Adrenal gland (tissue), 12 donors: ENCODE measurements around the gene AP4E1. TPM values are rescaled to one million over a fixed set of nuclear protein-coding genes. Genes with fewer than 3 reads are reported as not detected.

ENCODE experiments used
- DNase-seq, 7 donors: peaks; one replicate each; pipeline ENCODE4 v3.0.0-alpha.2; 2019 to 2020
- H3K27ac ChIP-seq, 5 donors: fragments of 200-600 bp; sonication (generic) in 4 of 5; 1 replicate in 3 of 5; 2 replicates in 2 of 5; pipeline versions ENCODE4 v1.5.1 to v1.8.0; 2016 to 2020; ENCODE audit warnings: mild to moderate bottlenecking in 1 of 5
- H3K27me3 ChIP-seq: fragments of 200-600 bp; 2 replicates; pipeline ENCODE4 v1.8.0; 2021
- H3K36me3 ChIP-seq, 2 donors: fragments of 200-600 bp; replicated peaks in 1 of 2; 1 replicate in 1 of 2; 2 replicates in 1 of 2; pipeline versions ENCODE4 v1.5.1 to v1.8.0; 2018 to 2022
- H3K4me1 ChIP-seq, 2 donors: fragments of 200-600 bp; replicated peaks in 1 of 2; 1 replicate in 1 of 2; 2 replicates in 1 of 2; pipeline versions ENCODE4 v1.5.1 to v1.8.0; 2018 to 2021
- H3K4me3 ChIP-seq, 4 donors: fragments of 200-600 bp; sonication (generic) in 3 of 4; one replicate each; pipeline ENCODE4 v1.5.1; 2016 to 2018
- H3K9me3 ChIP-seq, 3 donors: fragments of 200-600 bp; sonication (generic) in 1 of 3; replicated peaks in 1 of 3; 1 replicate in 2 of 3; 2 replicates in 1 of 3; pipeline versions ENCODE4 v1.5.1 to v1.8.0; 2016 to 2021
- POLR2A ChIP-seq, 2 donors: fragments of 450-650 bp; IDR thresholded peaks; one replicate each; pipeline ENCODE4 v1.6.1; 2017; ENCODE audit warnings: antibody characterized with exemption in 2 of 2, mild to moderate bottlenecking in 2 of 2, moderate library complexity in 1 of 2
- WGBS, 4 donors: extraction: QIAGEN DNeasy Blood & Tissue Kit in 2 of 4; methylation state at CpG; one replicate each; pipeline versions ENCODE4 v1.1.5 to v1.1.7; 2013 to 2017; 5-methylcytosine and 5-hydroxymethylcytosine counted together
- intact Hi-C, 2 donors: fragments of 100-400 bp; cut with DNase I; formaldehyde crosslinking; loops; one replicate each; pipeline versions ENCODE4 v1.14.1 to v1.15.0; 2022 to 2023
- polyA plus RNA-seq, 3 donors: library from polyadenylated mRNA; stranded (reverse); fragments of 200-250 nt in 2 of 3; fragments of 350-450 nt in 1 of 3; fragmentation: Illumina TruSeq in 1 of 3; extraction: RNeasy Lipid Tissue Mini Kit (QIAGEN cat#74804) in 1 of 3; gene quantifications; one replicate each; pipeline ENCODE4 v1.2.3, GENCODE V29; 2013 to 2014
- total RNA-seq, 9 donors: library from RNA; depleted of rRNA in 4 of 9; stranded (reverse); fragments of >200 nt in 4 of 9; fragments of 120-200 nt in 1 of 9; fragmentation: NEBNext Ultra II Directional in 1 of 9; extraction: Animal tissue kit (Norgen Biotek cat#: 25700) in 1 of 9; gene quantifications; one replicate each; pipeline versions ENCODE4 v1.1.0 to v1.2.4, GENCODE V29; 2013 to 2023
- TF ChIP-seq, protein P1 (sequence below), 6 experiments: fragments of 450-650 bp in 4 of 6; fragments of 200-600 bp in 2 of 6; sonication (generic) in 1 of 6; IDR thresholded peaks; 1 replicate in 5 of 6; 2 replicates in 1 of 6; pipeline versions ENCODE4 v1.5.1 to v1.8.0; 2016 to 2021; ENCODE audit warnings: antibody characterized with exemption in 6 of 6, mild to moderate bottlenecking in 2 of 6, moderate library complexity in 1 of 6
- donor health status: healthy with polysubstance abuse.
- donor health status: Bipolar disorder and iron deficiency.
- donor health status: DM: yes; HTN: yes; CAD: no.
- donor health status: DM: no; HTN: no; CAD: no.
- donor health status: DM: no; HTN: no; CAD: no.
- donor health status: DM: yes; HTN: yes; CAD: no.

AP4E1 gene
- total and polyA plus RNA-seq, 12 donors = 2.0 to 23.0 (median 9.5) TPM

- H3K4me1 ChIP-seq = peaks cover 0 to 9% of the 10 kb centered on the region in 2 donors
- no peaks in the 10 kb centered on the region for H3K9me3 ChIP-seq
- no peaks in the 10 kb centered on the region for H3K36me3 ChIP-seq
- no peak overlapping the region for H3K27ac ChIP-seq
- intact Hi-C loops = no loop called here
- no peak for DNase-seq
- no peaks in the 10 kb centered on the region for H3K27me3 ChIP-seq
- peak overlapping the region in 1 of 4 donors; percentile 39 for H3K4me3 ChIP-seq
- TF ChIP-seq, protein P1, sequence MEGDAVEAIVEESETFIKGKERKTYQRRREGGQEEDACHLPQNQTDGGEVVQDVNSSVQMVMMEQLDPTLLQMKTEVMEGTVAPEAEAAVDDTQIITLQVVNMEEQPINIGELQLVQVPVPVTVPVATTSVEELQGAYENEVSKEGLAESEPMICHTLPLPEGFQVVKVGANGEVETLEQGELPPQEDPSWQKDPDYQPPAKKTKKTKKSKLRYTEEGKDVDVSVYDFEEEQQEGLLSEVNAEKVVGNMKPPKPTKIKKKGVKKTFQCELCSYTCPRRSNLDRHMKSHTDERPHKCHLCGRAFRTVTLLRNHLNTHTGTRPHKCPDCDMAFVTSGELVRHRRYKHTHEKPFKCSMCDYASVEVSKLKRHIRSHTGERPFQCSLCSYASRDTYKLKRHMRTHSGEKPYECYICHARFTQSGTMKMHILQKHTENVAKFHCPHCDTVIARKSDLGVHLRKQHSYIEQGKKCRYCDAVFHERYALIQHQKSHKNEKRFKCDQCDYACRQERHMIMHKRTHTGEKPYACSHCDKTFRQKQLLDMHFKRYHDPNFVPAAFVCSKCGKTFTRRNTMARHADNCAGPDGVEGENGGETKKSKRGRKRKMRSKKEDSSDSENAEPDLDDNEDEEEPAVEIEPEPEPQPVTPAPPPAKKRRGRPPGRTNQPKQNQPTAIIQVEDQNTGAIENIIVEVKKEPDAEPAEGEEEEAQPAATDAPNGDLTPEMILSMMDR (IDR thresholded peaks at IDR 0.05) = no peak
- no peak for TF ChIP-seq POLR2A (IDR thresholded peaks at IDR 0.05)
These were observed 22.4 kb upstream of the AP4E1 start for GRCh38 chr15:50886139-50886467.

DNA sequence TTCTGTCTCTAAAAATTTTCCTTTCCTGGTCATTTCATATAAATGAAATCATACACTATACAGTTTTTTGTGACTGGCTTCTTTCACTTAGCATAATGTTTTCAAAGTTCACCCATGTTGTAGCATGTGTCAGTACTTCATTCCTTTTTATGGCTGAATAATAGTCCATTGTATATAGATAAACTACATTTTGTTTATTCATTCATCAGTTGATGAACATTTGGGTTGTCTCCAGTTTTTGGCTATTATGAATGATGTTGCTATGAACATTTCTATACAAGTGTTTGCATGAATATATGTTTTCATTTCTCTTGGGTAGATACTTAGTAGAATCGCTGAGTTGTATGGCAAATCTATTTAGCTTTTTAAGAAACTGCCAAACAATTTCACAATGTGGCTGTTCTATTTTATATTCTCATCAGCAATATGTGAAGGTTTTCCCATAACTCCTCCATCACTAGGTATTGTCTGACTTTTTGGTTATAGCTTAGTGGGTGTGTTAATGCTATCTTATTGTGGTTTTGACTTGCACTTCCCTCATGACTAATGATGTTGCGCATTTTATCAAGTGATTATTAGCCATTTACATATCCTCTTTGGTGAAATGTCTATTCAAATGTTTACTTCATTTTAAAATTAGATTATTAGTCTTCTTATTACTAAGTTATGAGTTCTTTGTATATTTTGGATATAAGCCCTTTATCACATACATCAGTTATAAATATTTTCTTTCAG is 21.7 kb upstream of the AP4E1 start:
- 89 to 95% (median 93%) methylated on average over 2 of the region's 2 CpGs for WGBS, 4 donors
- TF ChIP-seq POLR2A (IDR thresholded peaks at IDR 0.05) = no peak
- TF ChIP-seq, protein P1 (IDR thresholded peaks at IDR 0.05) = no peak
- H3K9me3 ChIP-seq = no peaks in the 10 kb centered on the region
- intact Hi-C loops = no loop called here
- no peak overlapping the region for H3K4me3 ChIP-seq
- DNase-seq = no peak
- peaks cover 0 to 9% of the 10 kb centered on the region in 2 donors for H3K4me1 ChIP-seq
- no peaks in the 10 kb centered on the region for H3K36me3 ChIP-seq
- no peak overlapping the region for H3K27ac ChIP-seq
- H3K27me3 ChIP-seq = no peaks in the 10 kb centered on the region

DNA sequence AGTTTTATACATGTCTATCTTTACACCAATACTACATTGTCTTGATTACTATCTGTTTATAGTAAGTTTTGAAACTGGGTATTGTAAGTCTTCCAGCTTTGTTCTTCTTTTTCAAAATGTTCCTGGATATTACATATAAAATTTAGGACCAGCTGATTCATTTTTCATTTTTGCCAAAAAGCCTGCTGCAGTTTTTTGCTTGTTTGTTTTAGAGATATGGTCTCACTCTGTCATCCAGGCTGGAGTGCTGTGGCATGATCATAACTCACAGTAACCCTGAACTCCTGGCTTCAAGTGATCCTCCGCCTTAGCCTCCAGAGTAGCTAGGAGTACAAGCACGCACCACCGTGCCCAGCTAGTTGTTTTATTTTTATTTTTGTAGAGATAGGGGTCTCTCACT is 20.4 kb upstream of the AP4E1 start:
- no peak overlapping the region for H3K4me3 ChIP-seq
- peaks cover 0 to 9% of the 10 kb centered on the region in 2 donors for H3K4me1 ChIP-seq
- TF ChIP-seq, protein P1 (IDR thresholded peaks at IDR 0.05) = no peak
- TF ChIP-seq POLR2A (IDR thresholded peaks at IDR 0.05) = no peak
- intact Hi-C loops = no loop called here
- DNase-seq = peak in 1 of 7 donors; percentile 27
- no peak overlapping the region for H3K27ac ChIP-seq
- 45 to 74% (median 61%) methylated on average over 3 of the region's 3 CpGs for WGBS, 4 donors
- no peaks in the 10 kb centered on the region for H3K27me3 ChIP-seq
- no peaks in the 10 kb centered on the region for H3K9me3 ChIP-seq
- no peaks in the 10 kb centered on the region for H3K36me3 ChIP-seq

DNA sequence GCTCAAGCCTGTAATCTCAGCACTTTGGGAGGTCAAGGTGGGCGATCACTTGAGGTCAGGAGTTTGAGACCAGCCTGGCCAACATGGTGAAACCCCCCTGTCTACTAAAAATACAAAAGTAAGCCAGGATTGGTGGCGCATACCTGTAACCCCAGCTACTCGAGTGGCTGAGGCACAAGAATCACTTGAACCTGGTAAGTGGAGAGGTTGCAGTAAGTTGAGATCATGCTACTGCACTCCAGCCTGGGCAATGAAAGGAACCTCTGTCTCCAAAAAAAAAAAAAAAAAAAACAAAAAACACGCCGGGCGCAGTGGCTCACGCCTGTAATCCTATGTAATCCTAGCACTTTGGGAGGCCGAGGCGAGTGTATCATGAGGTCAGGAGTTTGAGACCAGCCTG is 18.9 kb upstream of the AP4E1 start:
- WGBS, 4 donors = 95 to 98% (median 97%) methylated on average over 9 of the region's 9 CpGs
- H3K27ac ChIP-seq = no peak overlapping the region
- intact Hi-C loops = no loop called here
- no peaks in the 10 kb centered on the region for H3K27me3 ChIP-seq
- no peak for DNase-seq
- no peak overlapping the region for H3K4me3 ChIP-seq
- no peaks in the 10 kb centered on the region for H3K36me3 ChIP-seq
- TF ChIP-seq, protein P1 (IDR thresholded peaks at IDR 0.05) = no peak
- no peak for TF ChIP-seq POLR2A (IDR thresholded peaks at IDR 0.05)
- H3K9me3 ChIP-seq = no peaks in the 10 kb centered on the region
- peaks cover 0 to 4% of the 10 kb centered on the region in 2 donors for H3K4me1 ChIP-seq
